GM18511 (cell line): Measurements from ENCODE around the gene ZNF780B.
A peak's percentile ranks its signal among the peaks of the same experiment; 100 is the strongest.
"Not testable (repeated sequence)": the region's sequence is repeated elsewhere in the genome, so short reads cannot be mapped to it uniquely, and the experiment has no call there.

ENCODE experiments used
- ATAC-seq: cut with Tn5 transposase; IDR thresholded peaks from one replicate; pipeline ENCODE4 v1.9.1; 2021; ENCODE audit warnings: mild to moderate bottlenecking, moderate library complexity; ENCODE audit not compliant: unreplicated experiment

Gene ZNF780B

GRCh38 chr19:40041718-40042117 is 14.3 kb downstream of the ZNF780B start:
- ATAC-seq = not testable (repeated sequence)

GRCh38 chr19:40038047-40038446 is 18.0 kb downstream of the ZNF780B start:
- ATAC-seq = not testable (repeated sequence)

- ATAC-seq = no peak
Measured at GRCh38 chr19:40035996-40036395, 20.0 kb downstream of the ZNF780B start.

- no peak for ATAC-seq
Measured at GRCh38 chr19:40033989-40034560, 22.0 kb downstream of the ZNF780B start.

- no peak for ATAC-seq
Measured at GRCh38 chr19:40026597-40026970, 29.4 kb downstream of the ZNF780B start.

GRCh38 chr19:40025938-40026596 is 30.0 kb downstream of the ZNF780B start:
- no peak for ATAC-seq

GRCh38 chr19:40023969-40024368 is 32.1 kb downstream of the ZNF780B start:
- ATAC-seq = no peak

GRCh38 chr19:40013991-40014390 is 42.0 kb downstream of the ZNF780B start:
- no peak for ATAC-seq

GRCh38 chr19:40009674-40010073 is 46.4 kb downstream of the ZNF780B start:
- ATAC-seq = no peak

- ATAC-seq = no peak
Measured at GRCh38 chr19:40006273-40006691, 49.7 kb downstream of the ZNF780B start.

GRCh38 chr19:40005691-40006272 is 50.2 kb downstream of the ZNF780B start:
- no peak for ATAC-seq

GRCh38 chr19:39998501-39998900 is 57.5 kb downstream of the ZNF780B start:
- ATAC-seq = no peak

- no peak for ATAC-seq
Measured at GRCh38 chr19:39997638-39998216, 58.3 kb downstream of the ZNF780B start.

GRCh38 chr19:39996811-39997637 is 59.0 kb downstream of the ZNF780B start, which contains the start of gene ZNF546:
ZNF546 (plus strand) TSS chr19:39997060; CDS start chr19:39998327, 1,267 bp downstream.
- ATAC-seq = peak; percentile 92

- peak; percentile 44 for ATAC-seq
Measured at GRCh38 chr19:39996218-39996810, 59.7 kb downstream of the ZNF780B start.

- ATAC-seq = no peak
Measured at GRCh38 chr19:39995794-39996193, 60.2 kb downstream of the ZNF780B start.

- ATAC-seq = no peak
Measured at GRCh38 chr19:39994361-39994760, 61.7 kb downstream of the ZNF780B start.

GRCh38 chr19:39993605-39994004 is 62.4 kb downstream of the ZNF780B start:
- no peak for ATAC-seq

GRCh38 chr19:39987596-39987995 is 68.4 kb downstream of the ZNF780B start:
- no peak for ATAC-seq

- ATAC-seq = no peak
Measured at GRCh38 chr19:39987167-39987566, 68.9 kb downstream of the ZNF780B start.

GRCh38 chr19:39986643-39987042 is 69.4 kb downstream of the ZNF780B start:
- ATAC-seq = no peak
